ENCODE measurements around the gene GRM7.

DNA sequence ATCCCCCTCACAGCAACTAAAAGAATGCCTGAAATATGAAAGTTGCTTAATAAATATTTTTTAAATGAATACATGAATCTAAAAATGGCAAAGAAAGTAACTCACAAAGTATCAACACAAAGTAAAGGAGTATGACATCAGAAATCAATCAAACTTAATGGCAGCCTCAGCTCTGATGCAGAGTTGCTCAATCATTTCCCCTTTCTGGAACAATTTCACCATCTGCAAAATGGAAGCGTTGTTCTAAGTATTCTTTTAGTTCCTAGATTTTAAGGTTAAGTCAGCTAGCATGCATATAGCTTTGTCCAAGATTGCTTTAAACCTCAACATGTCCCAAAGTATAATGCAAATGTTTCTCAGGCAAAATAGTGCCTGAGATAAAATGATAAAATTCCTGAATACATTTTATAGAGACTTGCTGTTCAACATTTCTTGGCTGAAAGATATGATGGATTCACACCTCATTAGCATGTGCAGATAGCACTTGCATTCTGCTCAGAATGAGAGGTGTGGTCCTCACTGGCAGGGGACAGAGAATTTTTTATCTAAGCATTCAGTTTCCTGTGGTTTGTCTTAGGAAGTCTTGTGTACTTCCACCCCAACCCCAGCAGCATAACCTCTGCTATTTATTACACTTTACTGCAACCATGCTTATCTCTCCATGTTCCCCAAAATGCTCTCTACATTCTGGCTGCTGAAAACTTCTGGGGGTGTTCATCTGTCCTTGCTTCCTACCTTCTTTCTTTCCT, 429.3 kb downstream of the GRM7 start:
- TF ChIP-seq, protein P1, sequence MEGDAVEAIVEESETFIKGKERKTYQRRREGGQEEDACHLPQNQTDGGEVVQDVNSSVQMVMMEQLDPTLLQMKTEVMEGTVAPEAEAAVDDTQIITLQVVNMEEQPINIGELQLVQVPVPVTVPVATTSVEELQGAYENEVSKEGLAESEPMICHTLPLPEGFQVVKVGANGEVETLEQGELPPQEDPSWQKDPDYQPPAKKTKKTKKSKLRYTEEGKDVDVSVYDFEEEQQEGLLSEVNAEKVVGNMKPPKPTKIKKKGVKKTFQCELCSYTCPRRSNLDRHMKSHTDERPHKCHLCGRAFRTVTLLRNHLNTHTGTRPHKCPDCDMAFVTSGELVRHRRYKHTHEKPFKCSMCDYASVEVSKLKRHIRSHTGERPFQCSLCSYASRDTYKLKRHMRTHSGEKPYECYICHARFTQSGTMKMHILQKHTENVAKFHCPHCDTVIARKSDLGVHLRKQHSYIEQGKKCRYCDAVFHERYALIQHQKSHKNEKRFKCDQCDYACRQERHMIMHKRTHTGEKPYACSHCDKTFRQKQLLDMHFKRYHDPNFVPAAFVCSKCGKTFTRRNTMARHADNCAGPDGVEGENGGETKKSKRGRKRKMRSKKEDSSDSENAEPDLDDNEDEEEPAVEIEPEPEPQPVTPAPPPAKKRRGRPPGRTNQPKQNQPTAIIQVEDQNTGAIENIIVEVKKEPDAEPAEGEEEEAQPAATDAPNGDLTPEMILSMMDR (IDR thresholded peaks at IDR 0.05): no peak
- TF ChIP-seq EP300 (IDR thresholded peaks at IDR 0.05) (no peak), POLR2A (IDR thresholded peaks at IDR 0.05) (no peak), POLR2AphosphoS5 (IDR thresholded peaks at IDR 0.05) (no peak)
